AG04450 (cell line): ENCODE results near the gene MAP1LC3C. TPM values are rescaled to one million over a fixed set of nuclear protein-coding genes. Genes with fewer than 3 reads are reported as not detected.

Experiments used
- CTCF ChIA-PET: fragments of 300-600, 350-600 bp; formaldehyde crosslinking; extraction: SDS; loops from one replicate; lab custom pipeline; 2022; ENCODE audit warnings: antibody characterized with exemption, inconsistent platforms; lab: Charles Lee
- POLR2A ChIA-PET: fragments of 350-600 bp; formaldehyde crosslinking; extraction: SDS; loops from one replicate; lab custom pipeline; 2021; ENCODE audit warnings: antibody characterized with exemption, inconsistent platforms; lab: Yijun Ruan, JAX
- DNase-seq: peaks from one replicate; pipeline ENCODE4 v3.0.0-alpha.2; 2011; ENCODE audit warnings: low read depth, low spot score
- H3K27ac ChIP-seq: one replicate; pipeline ENCODE4 v1.5.1; 2012; ENCODE audit warnings: low read depth, low read length, control low read depth
- H3K27me3 ChIP-seq: one replicate; pipeline ENCODE4 v1.6.0; 2012; ENCODE audit warnings: low read length; ENCODE audit not compliant: control insufficient read depth, insufficient read depth
- H3K4me3 ChIP-seq: 2 replicates; pipeline ENCODE4 v1.5.1; 2011; ENCODE audit warnings: mild to moderate bottlenecking, low read depth, low read length, control low read depth
- H3K9me3 ChIP-seq: 2 replicates; pipeline ENCODE4 v1.5.1; 2012; ENCODE audit warnings: low read length; ENCODE audit not compliant: control insufficient read depth, insufficient read depth
- CTCF ChIP-seq: IDR thresholded peaks from 2 replicates; pipeline ENCODE4 v1.5.1; 2011; ENCODE audit warnings: low read depth, low read length, control low read depth, inconsistent platforms
- polyA plus RNA-seq: library from polyadenylated mRNA; depleted of rRNA; stranded (reverse); fragments of >200 nt; gene quantifications from 2 replicates; pipeline ENCODE4 v1.2.3, GENCODE V29; 2011

MAP1LC3C gene
- polyA plus RNA-seq, 1 experiment = not detected

- Histone ChIP-seq H3K4me3 (no peak overlapping the region), H3K27me3 (no peaks in the 10 kb centered on the region), H3K9me3 (no peaks in the 10 kb centered on the region), H3K27ac (no peak overlapping the region)
- no peak for TF ChIP-seq CTCF
- DNase-seq = no peak
- ChIA-PET POLR2A (no interaction called here), CTCF (no interaction called here)
These were observed 30.3 kb downstream of the MAP1LC3C start for GRCh38 chr1:241968611-241969010.

GRCh38 chr1:241964550-241965282, 34.2 kb downstream of the MAP1LC3C start:
- no peaks in the 10 kb centered on the region for H3K27me3 ChIP-seq
- H3K27ac ChIP-seq = no peak overlapping the region
- no peak overlapping the region for H3K4me3 ChIP-seq
- CTCF ChIA-PET = interaction anchor here (0.7 kb wide), 1 partner anchor 384 kb away, joined by 3 read pairs; no protein-coding TSS in a partner anchor
- POLR2A ChIA-PET = no interaction called here
- no peak for DNase-seq
- no peak for TF ChIP-seq CTCF
- no peaks in the 10 kb centered on the region for H3K9me3 ChIP-seq

GRCh38 chr1:241963722-241964121, 35.2 kb downstream of the MAP1LC3C start:
- no peak for TF ChIP-seq CTCF
- Histone ChIP-seq H3K4me3 (no peak overlapping the region), H3K27me3 (no peaks in the 10 kb centered on the region), H3K9me3 (0 out of 2 replicates have a peak, but pooled peaks cover 3% of the 10 kb centered on the region), H3K27ac (no peak overlapping the region)
- POLR2A ChIA-PET = no interaction called here
- CTCF ChIA-PET = interaction anchor here (0.6 to 1.8 kb wide), 3 partner anchors 35 to 383 kb away, joined by 3 to 7 read pairs (median 3); partner anchors contain the start of gene MAP1LC3C
- no peak for DNase-seq

- CTCF ChIA-PET = interaction anchor here (1.8 kb wide), 1 partner anchor 37 kb away, joined by 7 read pairs; the partner anchor contains the start of gene MAP1LC3C
- POLR2A ChIA-PET = no interaction called here
- no peak for DNase-seq
- Histone ChIP-seq H3K27ac (no peak overlapping the region), H3K4me3 (no peak overlapping the region), H3K9me3 (peaks cover 14% of the 10 kb centered on the region), H3K27me3 (no peaks in the 10 kb centered on the region)
- no peak for TF ChIP-seq CTCF
These were observed 36.7 kb downstream of the MAP1LC3C start for GRCh38 chr1:241962153-241962552.
